HCT116 (cell line): ENCODE results near the gene NPDC1. TPM values are rescaled to one million over a fixed set of nuclear protein-coding genes. Genes with fewer than 3 reads are reported as not detected.

Experiments
- ATAC-seq: fragments of 200-7000 bp; cut with Tn5 transposase; 2 replicates; pipeline ENCODE4 v1.9.1; 2020; ENCODE audit warnings: mild to moderate bottlenecking, moderate library complexity
- BruUV-seq: library from RNA; stranded (reverse); fragments of 400-500 nt; replicated peaks from 2 replicates; lab custom pipeline; 2021; lab: Mats Ljungman, UMichigan
- CTCF ChIA-PET: fragments of 300-600 bp; sonication (Branson Sonifier 250); formaldehyde crosslinking; loops from one replicate; lab custom pipeline; 2021; ENCODE audit warnings: antibody characterized with exemption; lab: Charles Lee
- POLR2A ChIA-PET: fragments of 300-600, 350-600 bp; sonication (Branson Sonifier 250); formaldehyde crosslinking; loops from one replicate; lab custom pipeline; 2021; ENCODE audit warnings: antibody characterized with exemption; lab: Charles Lee
- RAD21 ChIA-PET, 2 experiments: fragments of 300-600 bp; sonication (Branson Sonifier 250); formaldehyde crosslinking; loops; one replicate each; lab custom pipeline; 2023; ENCODE audit warnings: low total read pairs in 2 of 2; ENCODE audit not compliant: uncharacterized antibody in 2 of 2, unreplicated experiment in 2 of 2, low non-redundant PET in 1 of 2; lab: Charles Lee
- DNase-seq: peaks from one replicate; pipeline ENCODE4 v3.0.0-alpha.2; 2010; ENCODE audit warnings: low read depth, low spot score
- H2AFZ ChIP-seq: fragments of 200-600 bp; shearing (Covaris generic), sonication (generic); 2 replicates; pipeline ENCODE4 v1.6.1; 2017; ENCODE audit warnings: low read depth, mixed run types, mixed read lengths, antibody characterized with exemption, low read length; ENCODE audit not compliant: poor library complexity, severe bottlenecking
- H3K27ac ChIP-seq: 2 replicates; pipeline ENCODE4 v1.5.1; 2012; ENCODE audit warnings: low read depth, low read length
- H3K27me3 ChIP-seq: fragments of 200-600 bp; sonication (generic); 2 replicates; pipeline ENCODE4 v1.6.1; 2016; ENCODE audit warnings: mixed run types, low read length, mixed read lengths; ENCODE audit not compliant: insufficient read depth
- H3K36me3 ChIP-seq, 2 experiments: fragments of 200-500 bp in 1 of 2; fragments of 200-600 bp in 1 of 2; sonication (Bioruptor generic) in 1 of 2; sonication (generic) in 1 of 2; 2 replicates each; pipeline versions ENCODE4 v1.5.1 to v1.6.1; 2014 to 2016; ENCODE audit warnings: low read length in 2 of 2, inconsistent platforms in 1 of 2, mixed read lengths in 1 of 2, mixed run types in 1 of 2; ENCODE audit not compliant: insufficient read depth in 2 of 2, control insufficient read depth in 1 of 2
- H3K4me1 ChIP-seq, 2 experiments: fragments of 200-600 bp in 1 of 2; sonication (generic) in 1 of 2; 2 replicates each; pipeline versions ENCODE4 v1.5.1 to v1.6.1; 2012 to 2017; ENCODE audit warnings: low read length in 2 of 2, inconsistent platforms in 1 of 2, mild to moderate bottlenecking in 1 of 2, mixed read lengths in 1 of 2, mixed run types in 1 of 2, moderate library complexity in 1 of 2; ENCODE audit not compliant: insufficient read depth in 2 of 2, control insufficient read depth in 1 of 2
- H3K4me2 ChIP-seq: fragments of 200-600 bp; sonication (generic); 2 replicates; pipeline ENCODE4 v1.6.1; 2017; ENCODE audit warnings: mixed run types, low read length, mixed read lengths
- H3K4me3 ChIP-seq, 2 experiments: fragments of 200-600 bp in 1 of 2; sonication (generic) in 1 of 2; replicated peaks in 1 of 2; 2 replicates each; pipeline ENCODE4 v1.5.1; 2011 to 2016; ENCODE audit warnings: low read length in 2 of 2, control low read depth in 1 of 2, low read depth in 1 of 2, mild to moderate bottlenecking in 1 of 2, mixed read lengths in 1 of 2, mixed run types in 1 of 2
- H3K79me2 ChIP-seq: fragments of 200-600 bp; sonication (generic); 2 replicates; pipeline ENCODE4 v1.6.1; 2017; ENCODE audit warnings: mild to moderate bottlenecking, mixed run types, low read length, moderate library complexity, mixed read lengths; ENCODE audit not compliant: insufficient read depth
- H3K9ac ChIP-seq: fragments of 200-600 bp; sonication (generic); 2 replicates; pipeline ENCODE4 v1.6.1; 2016; ENCODE audit warnings: low read length, mixed read lengths
- H3K9me2 ChIP-seq: fragments of 200-600 bp; sonication (generic), shearing (Covaris generic); 2 replicates; pipeline ENCODE4 v1.6.1; 2017; ENCODE audit warnings: mixed run types, mild to moderate bottlenecking, moderate library complexity; ENCODE audit not compliant: insufficient read depth
- H3K9me3 ChIP-seq, 2 experiments: fragments of 200-500 bp in 1 of 2; fragments of 200-600 bp in 1 of 2; sonication (Bioruptor generic) in 1 of 2; sonication (generic) in 1 of 2; 2 replicates each; pipeline ENCODE4 v1.6.1; 2014 to 2017; ENCODE audit warnings: low read length in 2 of 2, mixed read lengths in 2 of 2, inconsistent platforms in 1 of 2, low read depth in 1 of 2, mild to moderate bottlenecking in 1 of 2, mixed run types in 1 of 2, moderate library complexity in 1 of 2; ENCODE audit not compliant: control insufficient read depth in 1 of 2, insufficient read depth in 1 of 2
- H4K20me1 ChIP-seq: fragments of 200-600 bp; sonication (generic), shearing (Covaris generic); 2 replicates; pipeline ENCODE4 v1.6.1; 2017; ENCODE audit warnings: mixed run types, mild to moderate bottlenecking, moderate library complexity; ENCODE audit not compliant: insufficient read depth
- CBX3 ChIP-seq: IDR thresholded peaks from 2 replicates; pipeline ENCODE4 v1.6.1; 2012; ENCODE audit warnings: low read depth
- CEBPB ChIP-seq: IDR thresholded peaks from 2 replicates; pipeline ENCODE4 v1.6.1; 2012; ENCODE audit warnings: low read depth
- JUND ChIP-seq: IDR thresholded peaks from 2 replicates; pipeline ENCODE4 v1.6.1; 2012
- SIN3A ChIP-seq: IDR thresholded peaks from 2 replicates; pipeline ENCODE4 v1.6.1; 2012; ENCODE audit warnings: low read depth
- SRF ChIP-seq: IDR thresholded peaks from 2 replicates; pipeline ENCODE4 v1.6.1; 2012; ENCODE audit warnings: low read depth
- TCF7L2 ChIP-seq: IDR thresholded peaks from 2 replicates; pipeline ENCODE4 v1.7.0; 2011; ENCODE audit warnings: borderline replicate concordance, inconsistent platforms; ENCODE audit not compliant: insufficient read depth, insufficient read length; ENCODE audit errors: extremely low read depth
- YY1 ChIP-seq: IDR thresholded peaks from 2 replicates; pipeline ENCODE4 v1.6.1; 2011; ENCODE audit warnings: low read length, low read depth, moderate library complexity, mild to moderate bottlenecking; ENCODE audit not compliant: insufficient replicate concordance; ENCODE audit errors: extremely low read depth
- ZNF274 ChIP-seq: fragments of 200-500 bp; sonication (Bioruptor generic); IDR thresholded peaks from 2 replicates; pipeline ENCODE4 v1.6.1; 2014; ENCODE audit warnings: mild to moderate bottlenecking, low read depth, low read length, inconsistent platforms
- intact Hi-C: fragments of 100-400 bp; cut with micrococcal nuclease; formaldehyde crosslinking; loops from 2 replicates; pipeline ENCODE4 v1.10.0; 2022
- total RNA-seq: library from RNA; stranded (reverse); gene quantifications from one replicate; pipeline ENCODE4 v1.2.1, GENCODE V29; 2021; ENCODE audit not compliant: unreplicated experiment

Gene NPDC1
- total RNA-seq, 1 experiment from 2014 or later, result 98.8 TPM

GRCh38 chr9:137030006-137030405, 16.0 kb downstream of the NPDC1 start:
- RAD21 ChIA-PET, result interaction anchor here in 1 of 2 experiments (1.2 kb wide), 1 partner anchor 82 kb away, joined by 4 read pairs; no protein-coding TSS in a partner anchor
- POLR2A ChIA-PET, result interaction anchor here (0.7 to 1.4 kb wide), 4 partner anchors 38 to 211 kb away, joined by 3 to 6 read pairs (median 6); partner anchors contain the start of genes PAXX and TUBB4B
- H3K9me3 ChIP-seq, result no peaks in the 10 kb centered on the region
- BruUV-seq, result no TSS peak
- ATAC-seq (no peak), DNase-seq (no peak)
- no peaks in the 10 kb centered on the region for H3K36me3 ChIP-seq
- H3K27ac ChIP-seq, result no peak overlapping the region
- no peak for TF ChIP-seq JUND
- TF ChIP-seq ZNF274, result no peak
- TF ChIP-seq CEBPB, result no peak
- no peak for TF ChIP-seq SRF
- no peak for TF ChIP-seq YY1
- TF ChIP-seq SIN3A, result no peak
- TF ChIP-seq TCF7L2, result no peak
- TF ChIP-seq CBX3, result no peak
- no peaks in the 10 kb centered on the region for H3K9me2 ChIP-seq
- peaks cover 27% of the 10 kb centered on the region; the same call in 1 of the 2 replicates for H3K79me2 ChIP-seq
- CTCF ChIA-PET, result interaction anchor here (0.6 to 2.1 kb wide), 38 partner anchors 9 to 336 kb away, joined by 3 to 42 read pairs (median 5); partner anchors contain the start of genes AJM1, CLIC3, ENTPD2 and FBXW5
- H4K20me1 ChIP-seq, result no peaks in the 10 kb centered on the region
- peaks cover 37 to 54% of the 10 kb centered on the region in 2 experiments for H3K4me1 ChIP-seq
- intact Hi-C loops, result no loop called here
- H3K4me2 ChIP-seq, result no peak overlapping the region
- H2AFZ ChIP-seq, result no peak overlapping the region
- H3K27me3 ChIP-seq, result no peaks in the 10 kb centered on the region
- no peak overlapping the region for H3K4me3 ChIP-seq
- H3K9ac ChIP-seq, result no peak overlapping the region
